ENCODE data around the gene PAIP1. TPM values are rescaled to one million over a fixed set of nuclear protein-coding genes. Genes with fewer than 3 reads are reported as not detected.
"Not testable (repeated sequence)": the region's sequence is repeated elsewhere in the genome, so short reads cannot be mapped to it uniquely, and the experiment has no call there.

The PAIP1 gene
- total RNA-seq, 6 experiments from 2014 or later = 36.0 to 56.3 (median 49.3) TPM

- H3K36me3 ChIP-seq = peaks cover 0 to 28% (median 4%) of the 10 kb centered on the region in 4 donors
- WGBS (ENCODE audit: insufficient coverage, low coverage, low lambda C conversion rate, missing lambda C conversion rate) = 64% methylated on average over 2 of the region's 2 CpGs
These were observed 5.1 kb downstream of the PAIP1 start for GRCh38 chr5:43551731-43552130.

GRCh38 chr5:43549272-43549671 is 7.6 kb downstream of the PAIP1 start:
- intact Hi-C loops (cut with DNase I); H3K9me3 ChIP-seq; ATAC-seq; H3K4me3 ChIP-seq; H3K27ac ChIP-seq; H3K27me3 ChIP-seq; DNase-seq: not testable (repeated sequence)
- Histone ChIP-seq H3K4me1 (peaks cover 0 to 15% (median 0%) of the 10 kb centered on the region in 4 donors), H3K36me3 (peaks cover 0 to 49% (median 16%) of the 10 kb centered on the region in 4 donors)
- WGBS (ENCODE audit: insufficient coverage, low coverage, low lambda C conversion rate, missing lambda C conversion rate) = 96% methylated on average over 7 of the region's 8 CpGs

More at GRCh38 chr5:43551731-43552130, 5.1 kb downstream of the PAIP1 start:
- DNase-seq (no peak), ATAC-seq (no peak)
- intact Hi-C loops (cut with DNase I) = no loop called here
- H3K27ac ChIP-seq = no peak overlapping the region
- no peaks in the 10 kb centered on the region for H3K27me3 ChIP-seq
- no peaks in the 10 kb centered on the region for H3K9me3 ChIP-seq
- H3K4me3 ChIP-seq = no peak overlapping the region
- TF ChIP-seq POLR2A (IDR thresholded peaks at IDR 0.05) (no peak), CTCF (IDR thresholded peaks at IDR 0.05) (no peak)
- peaks cover 0 to 31% (median 6%) of the 10 kb centered on the region in 4 donors for H3K4me1 ChIP-seq

- TF ChIP-seq POLR2A (IDR thresholded peaks at IDR 0.05) (no peak), CTCF (IDR thresholded peaks at IDR 0.05) (no peak)
- ATAC-seq (no peak), DNase-seq (no peak)
- intact Hi-C loops (cut with DNase I) = no loop called here
- Histone ChIP-seq H3K9me3 (no peaks in the 10 kb centered on the region), H3K4me3 (no peak overlapping the region), H3K27me3 (no peaks in the 10 kb centered on the region), H3K27ac (no peak overlapping the region), H3K4me1 (peaks cover 0 to 8% (median 0%) of the 10 kb centered on the region in 4 donors), H3K36me3 (peaks cover 0 to 56% (median 16%) of the 10 kb centered on the region in 4 donors)
- WGBS (ENCODE audit: insufficient coverage, low coverage, low lambda C conversion rate, missing lambda C conversion rate) = 81% methylated on average over 5 of the region's 5 CpGs
These were observed 8.5 kb downstream of the PAIP1 start for GRCh38 chr5:43548358-43548757.

- no peak overlapping the region for H3K27ac ChIP-seq
- TF ChIP-seq POLR2A (IDR thresholded peaks at IDR 0.05) = no peak
- no peak for DNase-seq
- peaks cover 0 to 54% (median 16%) of the 10 kb centered on the region in 4 donors for H3K36me3 ChIP-seq
- no peaks in the 10 kb centered on the region for H3K9me3 ChIP-seq
- H3K4me3 ChIP-seq = no peak overlapping the region
- no peaks in the 10 kb centered on the region for H3K4me1 ChIP-seq
- H3K27me3 ChIP-seq = no peaks in the 10 kb centered on the region
- intact Hi-C loops (cut with DNase I) = no loop called here
- 100% methylated on average over 1 of the region's 2 CpGs for WGBS (ENCODE audit: insufficient coverage, low coverage, low lambda C conversion rate, missing lambda C conversion rate)
- ATAC-seq = no peak
These were observed 9.3 kb downstream of the PAIP1 start for GRCh38 chr5:43547532-43547931.

GRCh38 chr5:43543434-43543833 is 13.4 kb downstream of the PAIP1 start:
- Histone ChIP-seq H3K27me3 (no peaks in the 10 kb centered on the region), H3K36me3 (peaks cover 0 to 71% (median 24%) of the 10 kb centered on the region in 4 donors), H3K4me3 (no peak overlapping the region), H3K9me3 (no peaks in the 10 kb centered on the region), H3K27ac (no peak overlapping the region), H3K4me1 (no peaks in the 10 kb centered on the region)
- intact Hi-C loops (cut with DNase I) = no loop called here
- DNase-seq (no peak), ATAC-seq (no peak)
- TF ChIP-seq POLR2A (IDR thresholded peaks at IDR 0.05) = no peak
- no peak for TF ChIP-seq CTCF (IDR thresholded peaks at IDR 0.05)

GRCh38 chr5:43540746-43541145 is 16.1 kb downstream of the PAIP1 start:
- peaks cover 0 to 70% (median 15%) of the 10 kb centered on the region in 4 donors for H3K36me3 ChIP-seq
- WGBS (ENCODE audit: insufficient coverage, low coverage, low lambda C conversion rate, missing lambda C conversion rate) = 85% methylated on average over 6 of the region's 6 CpGs
- intact Hi-C loops (cut with DNase I) = no loop called here

More at GRCh38 chr5:43540746-43541145, 16.1 kb downstream of the PAIP1 start:
- H3K4me1 ChIP-seq = no peaks in the 10 kb centered on the region
- TF ChIP-seq POLR2A (IDR thresholded peaks at IDR 0.05) = no peak
- no peak for TF ChIP-seq CTCF (IDR thresholded peaks at IDR 0.05)
- ATAC-seq = no peak
- DNase-seq = no peak
- H3K27me3 ChIP-seq = no peaks in the 10 kb centered on the region
- H3K4me3 ChIP-seq = no peak overlapping the region
- H3K27ac ChIP-seq = no peak overlapping the region
- H3K9me3 ChIP-seq = no peaks in the 10 kb centered on the region

Data from right lobe of liver (tissue), 6 donors.